Measurements from ENCODE around the gene SNX20. TPM values are rescaled to one million over a fixed set of nuclear protein-coding genes. Genes with fewer than 3 reads are reported as not detected.
A peak's percentile ranks its signal among the peaks of the same experiment; 100 is the strongest.

The SNX20 gene
- total and polyA plus RNA-seq, 10 of the 15 experiments (the other 5 are each of a cell fraction or from before 2014, with no cell fraction given), result 4.6 to 30.8 (median 21.9) TPM

DNA sequence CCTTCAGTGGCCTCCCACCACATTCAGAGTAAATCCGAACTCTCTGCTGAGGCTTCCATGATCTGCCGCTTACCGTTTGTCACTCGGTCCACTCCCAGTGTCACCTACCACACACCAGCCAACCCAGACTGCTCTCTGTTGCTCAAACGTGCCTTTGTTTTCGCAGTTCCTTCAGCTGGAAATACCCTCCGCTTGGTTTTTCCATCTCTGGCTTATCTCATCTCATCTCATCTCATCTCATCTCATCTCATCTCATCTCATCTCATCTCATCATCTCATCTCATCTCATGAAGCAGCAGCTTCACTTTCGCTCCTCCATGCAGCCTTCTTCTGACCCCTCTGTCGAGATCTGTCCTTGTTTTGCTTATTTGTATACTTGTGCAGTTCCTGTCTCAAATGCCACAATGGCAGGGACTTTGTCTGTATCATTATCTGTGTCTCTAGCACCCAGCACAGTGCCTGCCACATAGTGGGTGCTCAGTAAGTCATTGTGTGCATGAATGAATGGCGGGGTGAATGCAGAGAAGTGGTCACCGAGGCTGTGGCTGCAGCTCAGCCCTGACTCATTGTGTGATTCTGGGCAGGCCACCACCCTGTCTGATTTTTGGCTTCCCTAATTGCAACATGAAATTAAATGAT lies 3.8 kb upstream of the SNX20 start (continued):
- TF ChIP-seq RELA (IDR thresholded peaks at IDR 0.05; ENCODE audit: borderline replicate concordance, partially characterized antibody), result no peak
- TF ChIP-seq ZNF622 (IDR thresholded peaks at IDR 0.05), result no peak
- no peak for TF ChIP-seq SRF (IDR thresholded peaks at IDR 0.05; ENCODE audit: low read depth in 2 of 2, low read length in 2 of 2)
- no peak for TF ChIP-seq POLR2AphosphoS2 (IDR thresholded peaks at IDR 0.05; ENCODE audit: low read depth, low read length)
- TF ChIP-seq CEBPB (IDR thresholded peaks at IDR 0.05; ENCODE audit: borderline replicate concordance in 1 of 2, low read depth in 2 of 2, low read length in 2 of 2), result no peak
- TF ChIP-seq NR2C1 (IDR thresholded peaks at IDR 0.05), result no peak
- no peak for TF ChIP-seq RFX5 (IDR thresholded peaks at IDR 0.05; ENCODE audit: low read depth, low read length)
- peak; percentile 20; the same call in 1 of the 2 replicates for TF ChIP-seq EED (IDR thresholded peaks at IDR 0.05; ENCODE audit: low read depth)
- TF ChIP-seq NRF1 (conservative IDR thresholded peaks at IDR 0.05; ENCODE audit: low read depth, low read length), result no peak
- TF ChIP-seq RUNX3 (IDR thresholded peaks at IDR 0.05; ENCODE audit: low read length), result peak; percentile 66
- TF ChIP-seq CBX3 (IDR thresholded peaks at IDR 0.05; ENCODE audit: borderline replicate concordance, low read depth), result no peak
- no peak for TF ChIP-seq CREB1 (IDR thresholded peaks at IDR 0.05; ENCODE audit: low read depth)
- no peak for TF ChIP-seq ESRRA (IDR thresholded peaks at IDR 0.05; ENCODE audit: low read length)
- no peak for TF ChIP-seq PKNOX1 (IDR thresholded peaks at IDR 0.05)
- TF ChIP-seq EZH2 (IDR thresholded peaks at IDR 0.05; ENCODE audit: borderline replicate concordance, control insufficient read depth, low read depth, low read length), result no peak
- peak; percentile 89 for TF ChIP-seq ZNF24 (IDR thresholded peaks at IDR 0.05)
- TF ChIP-seq, protein P1, sequence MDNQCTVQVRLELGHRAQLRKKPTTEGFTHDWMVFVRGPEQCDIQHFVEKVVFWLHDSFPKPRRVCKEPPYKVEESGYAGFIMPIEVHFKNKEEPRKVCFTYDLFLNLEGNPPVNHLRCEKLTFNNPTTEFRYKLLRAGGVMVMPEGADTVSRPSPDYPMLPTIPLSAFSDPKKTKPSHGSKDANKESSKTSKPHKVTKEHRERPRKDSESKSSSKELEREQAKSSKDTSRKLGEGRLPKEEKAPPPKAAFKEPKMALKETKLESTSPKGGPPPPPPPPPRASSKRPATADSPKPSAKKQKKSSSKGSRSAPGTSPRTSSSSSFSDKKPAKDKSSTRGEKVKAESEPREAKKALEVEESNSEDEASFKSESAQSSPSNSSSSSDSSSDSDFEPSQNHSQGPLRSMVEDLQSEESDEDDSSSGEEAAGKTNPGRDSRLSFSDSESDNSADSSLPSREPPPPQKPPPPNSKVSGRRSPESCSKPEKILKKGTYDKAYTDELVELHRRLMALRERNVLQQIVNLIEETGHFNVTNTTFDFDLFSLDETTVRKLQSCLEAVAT (IDR thresholded peaks at IDR 0.05), result peak; percentile 11; the same call in 1 of the 2 replicates
- TF ChIP-seq E4F1 (IDR thresholded peaks at IDR 0.05; ENCODE audit: borderline replicate concordance, partially characterized antibody), result no peak
- TF ChIP-seq, protein P2, sequence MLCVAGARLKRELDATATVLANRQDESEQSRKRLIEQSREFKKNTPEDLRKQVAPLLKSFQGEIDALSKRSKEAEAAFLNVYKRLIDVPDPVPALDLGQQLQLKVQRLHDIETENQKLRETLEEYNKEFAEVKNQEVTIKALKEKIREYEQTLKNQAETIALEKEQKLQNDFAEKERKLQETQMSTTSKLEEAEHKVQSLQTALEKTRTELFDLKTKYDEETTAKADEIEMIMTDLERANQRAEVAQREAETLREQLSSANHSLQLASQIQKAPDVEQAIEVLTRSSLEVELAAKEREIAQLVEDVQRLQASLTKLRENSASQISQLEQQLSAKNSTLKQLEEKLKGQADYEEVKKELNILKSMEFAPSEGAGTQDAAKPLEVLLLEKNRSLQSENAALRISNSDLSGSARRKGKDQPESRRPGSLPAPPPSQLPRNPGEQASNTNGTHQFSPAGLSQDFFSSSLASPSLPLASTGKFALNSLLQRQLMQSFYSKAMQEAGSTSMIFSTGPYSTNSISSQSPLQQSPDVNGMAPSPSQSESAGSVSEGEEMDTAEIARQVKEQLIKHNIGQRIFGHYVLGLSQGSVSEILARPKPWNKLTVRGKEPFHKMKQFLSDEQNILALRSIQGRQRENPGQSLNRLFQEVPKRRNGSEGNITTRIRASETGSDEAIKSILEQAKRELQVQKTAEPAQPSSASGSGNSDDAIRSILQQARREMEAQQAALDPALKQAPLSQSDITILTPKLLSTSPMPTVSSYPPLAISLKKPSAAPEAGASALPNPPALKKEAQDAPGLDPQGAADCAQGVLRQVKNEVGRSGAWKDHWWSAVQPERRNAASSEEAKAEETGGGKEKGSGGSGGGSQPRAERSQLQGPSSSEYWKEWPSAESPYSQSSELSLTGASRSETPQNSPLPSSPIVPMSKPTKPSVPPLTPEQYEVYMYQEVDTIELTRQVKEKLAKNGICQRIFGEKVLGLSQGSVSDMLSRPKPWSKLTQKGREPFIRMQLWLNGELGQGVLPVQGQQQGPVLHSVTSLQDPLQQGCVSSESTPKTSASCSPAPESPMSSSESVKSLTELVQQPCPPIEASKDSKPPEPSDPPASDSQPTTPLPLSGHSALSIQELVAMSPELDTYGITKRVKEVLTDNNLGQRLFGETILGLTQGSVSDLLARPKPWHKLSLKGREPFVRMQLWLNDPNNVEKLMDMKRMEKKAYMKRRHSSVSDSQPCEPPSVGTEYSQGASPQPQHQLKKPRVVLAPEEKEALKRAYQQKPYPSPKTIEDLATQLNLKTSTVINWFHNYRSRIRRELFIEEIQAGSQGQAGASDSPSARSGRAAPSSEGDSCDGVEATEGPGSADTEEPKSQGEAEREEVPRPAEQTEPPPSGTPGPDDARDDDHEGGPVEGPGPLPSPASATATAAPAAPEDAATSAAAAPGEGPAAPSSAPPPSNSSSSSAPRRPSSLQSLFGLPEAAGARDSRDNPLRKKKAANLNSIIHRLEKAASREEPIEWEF (IDR thresholded peaks at IDR 0.05; ENCODE audit: insufficient replicate concordance, low read depth, low read length), result no peak
- no peak for TF ChIP-seq TCF7 (IDR thresholded peaks at IDR 0.05; ENCODE audit: borderline replicate concordance)
- no peak for TF ChIP-seq MYB (IDR thresholded peaks at IDR 0.05; ENCODE audit: borderline replicate concordance, low read depth, low read length)

Measured in GM12878 (cell line).